NT2/D1 (cell line): Measurements from ENCODE around the gene FSIP1.

Experiments
- YY1 ChIP-seq: IDR thresholded peaks from 2 replicates; pipeline ENCODE4 v1.6.1; 2011; ENCODE audit not compliant: insufficient read length, insufficient read depth
- ZNF274 ChIP-seq: IDR thresholded peaks from 2 replicates; pipeline ENCODE4 v1.6.1; 2011; ENCODE audit warnings: mild to moderate bottlenecking, low read depth, low read length

DNA sequence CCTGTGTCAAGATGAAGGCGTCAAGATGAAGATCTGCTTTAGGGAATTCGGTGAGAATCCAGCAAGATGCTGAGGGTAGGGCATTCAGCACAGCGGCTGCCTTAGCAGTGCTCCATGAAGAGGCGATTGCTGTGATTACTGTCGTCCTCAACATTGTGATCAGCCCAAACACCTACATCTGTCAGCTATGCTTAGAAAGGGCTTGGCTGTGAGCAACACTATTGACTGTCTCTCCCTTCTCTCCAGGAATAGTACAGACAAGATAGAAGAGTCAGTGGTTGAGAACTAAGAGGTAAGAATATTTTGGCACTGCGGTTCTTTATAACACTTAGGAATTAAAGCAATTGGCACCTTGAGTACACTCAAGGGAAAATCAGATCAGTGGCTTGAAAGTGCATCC lies 110.5 kb downstream of the FSIP1 start:
- TF ChIP-seq ZNF274 (no peak), YY1 (no peak)
